PC-9 (cell line): Measurements from ENCODE around the gene ANKRD33.
"Not testable (repeated sequence)": the region's sequence is repeated elsewhere in the genome, so short reads cannot be mapped to it uniquely, and the experiment has no call there.

Experiments
- CTCF ChIP-seq: fragments of 200-600 bp; sonication (generic); conservative IDR thresholded peaks from 2 replicates; pipeline ENCODE4 v1.6.1; 2017; ENCODE audit warnings: mixed run types, antibody characterized with exemption, mild to moderate bottlenecking, moderate library complexity
- EZH2 ChIP-seq: fragments of 200-600 bp; sonication (generic); IDR thresholded peaks from 2 replicates; pipeline ENCODE4 v1.8.0; 2017; ENCODE audit warnings: antibody characterized with exemption, low read depth

- TF ChIP-seq CTCF, EZH2: not testable (repeated sequence)
These were observed 2.4 kb upstream of the ANKRD33 start for GRCh38 chr12:51885294-51886020.
